AG04449 (cell line): ENCODE data around the gene AGAP1.
A peak's percentile ranks its signal among the peaks of the same experiment; 100 is the strongest.

Experiments used
- CTCF ChIA-PET: fragments of 350-600 bp; formaldehyde crosslinking; extraction: SDS; loops from one replicate; lab custom pipeline; 2021; ENCODE audit warnings: antibody characterized with exemption; lab: Yijun Ruan, JAX
- POLR2A ChIA-PET: fragments of 400-600, 350-600 bp; formaldehyde crosslinking; extraction: SDS; loops from one replicate; lab custom pipeline; 2020; ENCODE audit warnings: antibody characterized with exemption, inconsistent platforms; lab: Yijun Ruan, JAX
- DNase-seq: peaks from one replicate; pipeline ENCODE4 v3.0.0-alpha.2; 2010; ENCODE audit warnings: low read depth, low spot score
- H3K4me3 ChIP-seq: 2 replicates; pipeline ENCODE4 v1.5.1; 2011; ENCODE audit warnings: low read depth, mild to moderate bottlenecking, control low read depth, low read length
- CTCF ChIP-seq: IDR thresholded peaks from one replicate; pipeline ENCODE4 v1.5.1; 2011; ENCODE audit warnings: mild to moderate bottlenecking, moderate library complexity, low read length, control low read depth, inconsistent platforms; ENCODE audit not compliant: insufficient read depth; ENCODE audit errors: missing control alignments

The AGAP1 gene

GRCh38 chr2:235498541-235498940 lies 4.7 kb downstream of the AGAP1 start:
- no peak overlapping the region for H3K4me3 ChIP-seq
- TF ChIP-seq CTCF, result no peak
- no peak for DNase-seq
- POLR2A ChIA-PET, result no interaction called here
- CTCF ChIA-PET, result interaction anchor here (0.6 to 2.4 kb wide), 4 partner anchors 10 to 363 kb away, joined by 3 to 8 read pairs (median 5); no protein-coding TSS in a partner anchor

GRCh38 chr2:235498946-235499812 lies 5.3 kb downstream of the AGAP1 start:
- H3K4me3 ChIP-seq, result no peak overlapping the region
- POLR2A ChIA-PET, result no interaction called here
- no peak for DNase-seq
- CTCF ChIA-PET, result interaction anchor here (1.2 to 2.4 kb wide), 4 partner anchors 9 to 247 kb away, joined by 4 to 8 read pairs (median 6); no protein-coding TSS in a partner anchor
- TF ChIP-seq CTCF, result no peak

GRCh38 chr2:235500110-235500760 lies 6.4 kb downstream of the AGAP1 start:
- POLR2A ChIA-PET, result no interaction called here
- CTCF ChIA-PET, result interaction anchor here (1.0 to 1.5 kb wide), 4 partner anchors 9 to 246 kb away, joined by 3 to 6 read pairs (median 4); no protein-coding TSS in a partner anchor
- TF ChIP-seq CTCF, result no peak
- no peak for DNase-seq
- no peak overlapping the region for H3K4me3 ChIP-seq

- ChIA-PET POLR2A (no interaction called here), CTCF (interaction anchor here (0.9 to 1.4 kb wide), 4 partner anchors 9 to 94 kb away, joined by 3 to 6 read pairs (median 5); no protein-coding TSS in a partner anchor)
- peak overlapping the region; percentile 47 for H3K4me3 ChIP-seq
- peak; percentile 19 for DNase-seq
- TF ChIP-seq CTCF, result no peak
These were observed 7.2 kb downstream of the AGAP1 start for GRCh38 chr2:235500761-235501672.

- ChIA-PET POLR2A (no interaction called here), CTCF (interaction anchor here (0.9 to 1.4 kb wide), 2 partner anchors 91 to 93 kb away, joined by 6 read pairs; no protein-coding TSS in a partner anchor)
- no peak for TF ChIP-seq CTCF
- DNase-seq, result no peak
- H3K4me3 ChIP-seq, result peak overlapping the region; percentile 47
These were observed 7.8 kb downstream of the AGAP1 start for GRCh38 chr2:235501673-235502031.
